ENCODE results near the gene CAP1. TPM values are rescaled to one million over a fixed set of nuclear protein-coding genes. Genes with fewer than 3 reads are reported as not detected.
A peak's percentile ranks its signal among the peaks of the same experiment; 100 is the strongest.

The CAP1 gene
- total RNA-seq, 1 donor from 2014 or later, result 378 TPM

GRCh38 chr1:40092706-40093639 lies 52.4 kb downstream of the CAP1 start:
- Mint-ChIP-seq H3K4me3 (ENCODE audit: unreplicated experiment) (no peak overlapping the region), H3K27ac (ENCODE audit: unreplicated experiment) (no peak overlapping the region), H3K4me1 (ENCODE audit: unreplicated experiment) (peaks cover 9% of the 10 kb centered on the region), H3K36me3 (ENCODE audit: low read depth, unreplicated experiment) (peaks cover 6% of the 10 kb centered on the region), H3K27me3 (ENCODE audit: unreplicated experiment) (peaks cover 2% of the 10 kb centered on the region), H3K9me3 (ENCODE audit: unreplicated experiment) (no peaks in the 10 kb centered on the region)
- no peak for DNase-seq (ENCODE audit: low spot score)
- no peak for TF ChIP-seq CTCF (IDR thresholded peaks at IDR 0.05; ENCODE audit: unreplicated experiment)

GRCh38 chr1:40094466-40095110 lies 54.1 kb downstream of the CAP1 start:
- Mint-ChIP-seq H3K4me3 (ENCODE audit: unreplicated experiment) (no peak overlapping the region), H3K4me1 (ENCODE audit: unreplicated experiment) (peaks cover 9% of the 10 kb centered on the region), H3K36me3 (ENCODE audit: low read depth, unreplicated experiment) (peaks cover 2% of the 10 kb centered on the region), H3K9me3 (ENCODE audit: unreplicated experiment) (no peaks in the 10 kb centered on the region), H3K27ac (ENCODE audit: unreplicated experiment) (no peak overlapping the region), H3K27me3 (ENCODE audit: unreplicated experiment) (peaks cover 2% of the 10 kb centered on the region)
- no peak for DNase-seq (ENCODE audit: low spot score)
- no peak for TF ChIP-seq CTCF (IDR thresholded peaks at IDR 0.05; ENCODE audit: unreplicated experiment)

GRCh38 chr1:40095806-40096205 lies 55.3 kb downstream of the CAP1 start:
- TF ChIP-seq CTCF (IDR thresholded peaks at IDR 0.05; ENCODE audit: unreplicated experiment), result no peak

GRCh38 chr1:40096646-40096976 lies 56.1 kb downstream of the CAP1 start:
- Mint-ChIP-seq H3K27me3 (ENCODE audit: unreplicated experiment) (peaks cover 2% of the 10 kb centered on the region), H3K9me3 (ENCODE audit: unreplicated experiment) (no peaks in the 10 kb centered on the region), H3K36me3 (ENCODE audit: low read depth, unreplicated experiment) (no peaks in the 10 kb centered on the region), H3K4me3 (ENCODE audit: unreplicated experiment) (peak overlapping the region; percentile 91), H3K27ac (ENCODE audit: unreplicated experiment) (peak overlapping the region; percentile 8), H3K4me1 (ENCODE audit: unreplicated experiment) (peaks cover 9% of the 10 kb centered on the region)
- DNase-seq (ENCODE audit: low spot score), result no peak
- TF ChIP-seq CTCF (IDR thresholded peaks at IDR 0.05; ENCODE audit: unreplicated experiment), result no peak

More at GRCh38 chr1:40095806-40096205, 55.3 kb downstream of the CAP1 start:
- H3K9me3 Mint-ChIP-seq (ENCODE audit: unreplicated experiment), result no peaks in the 10 kb centered on the region
- H3K27ac Mint-ChIP-seq (ENCODE audit: unreplicated experiment), result no peak overlapping the region
- no peaks in the 10 kb centered on the region for H3K36me3 Mint-ChIP-seq (ENCODE audit: low read depth, unreplicated experiment)
- DNase-seq (ENCODE audit: low spot score), result no peak
- H3K4me3 Mint-ChIP-seq (ENCODE audit: unreplicated experiment), result no peak overlapping the region
- H3K27me3 Mint-ChIP-seq (ENCODE audit: unreplicated experiment), result peaks cover 2% of the 10 kb centered on the region
- H3K4me1 Mint-ChIP-seq (ENCODE audit: unreplicated experiment), result peaks cover 9% of the 10 kb centered on the region

Measured in endothelial cell (in vitro differentiated cells).